COR-L47 (cell line): ENCODE measurements around the gene COQ4.

Experiments used
- DNase-seq: peaks from one replicate; lab custom pipeline; 2025; lab: John Stamatoyannopoulos, UW

The COQ4 gene

DNA sequence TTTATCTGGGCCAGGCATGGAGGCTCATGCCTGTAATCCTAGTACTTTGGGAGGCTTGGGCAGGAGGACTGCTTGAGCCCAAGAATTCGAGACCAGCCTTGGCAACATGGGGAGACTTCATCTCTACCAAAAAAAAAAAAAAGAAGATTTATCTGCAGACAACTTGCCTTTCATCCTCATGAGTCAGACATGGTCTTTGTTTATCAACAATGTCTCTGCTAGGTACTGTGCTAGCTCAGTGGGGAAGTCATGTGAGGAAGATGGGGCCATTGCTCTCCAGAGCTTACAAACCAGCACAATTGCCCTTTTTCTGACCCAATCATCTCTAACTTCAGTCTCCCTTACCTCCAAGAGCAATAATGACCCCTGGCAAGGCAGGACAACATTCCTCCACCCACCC is 50.1 kb downstream of the COQ4 start:
- no peak for DNase-seq

DNA sequence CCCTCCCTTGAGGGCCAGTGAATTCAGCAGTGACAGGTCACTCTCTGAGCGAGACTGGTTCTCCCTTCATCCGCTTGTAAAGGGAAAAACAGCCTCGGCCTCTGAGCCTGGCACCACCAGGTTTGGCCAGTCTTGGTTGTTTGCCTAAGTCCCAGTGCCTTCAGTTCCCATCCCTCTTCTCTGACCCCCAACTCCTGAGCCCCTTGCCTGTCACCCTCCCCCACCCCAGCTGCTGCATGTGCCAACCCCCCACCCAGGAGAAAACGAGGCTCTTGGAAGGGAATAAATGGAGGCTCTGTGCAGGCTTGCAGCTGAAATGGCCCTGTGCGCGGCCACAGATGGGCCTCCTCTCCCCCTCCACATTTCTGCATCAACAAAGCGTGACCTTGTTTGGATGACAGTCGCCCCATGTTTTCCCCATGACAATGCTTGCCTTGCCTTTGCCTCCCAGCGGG is 51.6 kb downstream of the COQ4 start:
- no peak for DNase-seq

DNA sequence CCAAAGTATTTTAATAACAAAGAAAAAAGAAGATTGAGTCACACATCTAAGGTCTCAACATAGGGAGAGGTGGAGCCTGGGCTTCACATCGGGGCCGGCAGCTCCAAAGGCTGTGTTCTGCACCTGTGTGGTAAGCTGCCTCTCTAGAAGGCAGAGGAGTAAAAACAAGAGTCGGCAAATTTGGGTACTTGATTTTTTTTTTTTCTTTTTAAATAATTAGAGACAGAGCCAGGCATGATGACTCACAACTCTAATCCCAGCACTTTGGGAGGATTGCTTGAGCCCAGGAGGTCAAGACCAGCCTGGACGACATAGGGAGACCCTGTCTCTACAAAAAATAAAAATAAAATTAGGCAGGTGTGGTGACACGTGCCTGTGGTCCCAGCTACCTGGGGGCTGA is 53.2 kb downstream of the COQ4 start:
- DNase-seq: no peak

DNA sequence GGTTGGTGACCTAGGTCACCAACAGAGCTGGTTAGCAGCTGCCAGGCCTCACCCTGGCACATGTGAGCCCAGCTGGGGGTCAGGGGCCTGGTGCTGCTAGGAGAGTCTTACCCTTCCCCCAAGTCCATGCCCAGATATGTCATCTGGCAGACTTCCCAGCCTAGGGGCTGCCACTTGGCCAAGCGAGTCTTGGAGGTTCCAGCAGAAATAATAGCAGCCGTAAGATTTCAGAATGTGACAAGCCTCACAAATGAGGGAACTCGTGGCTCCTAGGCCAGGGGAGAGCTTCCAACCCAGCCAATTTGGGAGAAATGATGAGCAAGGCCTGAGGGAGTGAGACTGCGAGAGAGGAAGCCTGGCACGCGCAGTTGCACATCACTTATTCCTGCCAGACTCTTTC is 59.6 kb downstream of the COQ4 start:
- no peak for DNase-seq

DNA sequence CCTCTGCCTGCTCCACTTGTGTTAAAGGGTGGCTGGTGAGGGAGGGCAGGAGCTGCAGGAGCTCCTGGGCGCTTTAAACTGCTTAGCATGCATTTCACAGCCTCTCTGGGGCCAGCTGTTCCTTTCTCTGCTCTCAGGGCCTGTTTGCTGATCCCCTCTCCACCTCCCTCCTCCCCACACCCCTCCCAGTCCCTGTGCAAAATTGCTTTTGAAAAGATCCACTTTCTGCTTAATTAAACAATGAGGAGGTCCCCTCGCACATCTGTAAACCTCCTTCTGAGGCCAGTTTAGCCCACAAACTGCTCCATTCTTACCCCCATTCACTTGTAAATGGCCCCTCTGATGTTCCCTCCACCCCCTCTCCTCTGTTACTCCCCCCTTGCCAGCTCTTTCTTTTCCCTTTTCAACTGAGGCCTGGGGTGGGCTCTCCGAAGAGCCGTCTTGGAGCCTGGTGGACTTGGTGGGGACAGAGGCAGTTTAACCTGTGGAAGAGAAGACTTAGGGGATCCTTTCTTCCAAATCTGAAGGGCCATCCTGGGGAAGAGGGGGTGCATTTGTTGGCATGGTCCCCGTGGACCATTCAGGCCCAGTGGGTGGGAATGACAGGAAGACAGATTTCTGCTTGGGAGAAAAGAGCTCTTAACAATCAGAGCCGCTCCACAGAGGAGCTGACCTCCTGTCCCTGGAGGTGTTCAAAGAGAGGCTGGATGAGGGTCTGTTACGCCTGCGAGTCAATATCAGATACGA is 60.5 kb downstream of the COQ4 start:
- DNase-seq: no peak
